Daoy (cell line): ENCODE measurements around the gene SCUBE1. TPM values are rescaled to one million over a fixed set of nuclear protein-coding genes. Genes with fewer than 3 reads are reported as not detected.

Source experiments
- DNase-seq: peaks from one replicate; pipeline ENCODE4 v3.0.0-alpha.2; 2015; ENCODE audit warnings: low read depth
- total RNA-seq: library from RNA; depleted of rRNA; stranded (reverse); fragments of >200 nt; shearing (Covaris generic); gene quantifications from 2 replicates; pipeline ENCODE4 v1.2.3, GENCODE V29; 2014

The SCUBE1 gene
- total RNA-seq, 1 experiment from 2014 or later: 1.4 TPM

GRCh38 chr22:43201486-43202219, 141.5 kb downstream of the SCUBE1 start:
- no peak for DNase-seq

DNA sequence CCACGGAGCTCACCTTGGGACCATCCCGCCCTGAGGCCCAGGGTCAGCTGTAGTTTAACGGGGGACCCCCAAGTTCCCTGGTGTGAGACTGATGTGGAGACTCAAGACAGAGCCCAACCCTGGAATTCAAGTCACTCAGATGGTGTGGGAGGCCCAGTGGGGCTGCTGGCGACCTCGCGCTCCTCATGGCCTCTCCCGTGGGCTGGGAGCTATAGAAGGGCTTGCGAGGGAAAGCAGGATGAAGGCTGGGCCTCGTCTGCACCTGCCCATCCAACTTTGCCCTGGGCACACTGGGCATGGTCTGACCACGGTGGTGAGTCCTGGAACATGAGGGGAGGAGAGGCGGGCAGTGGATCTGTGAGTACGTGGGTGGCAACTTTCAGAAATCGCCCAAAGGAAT, 142.6 kb downstream of the SCUBE1 start:
- no peak for DNase-seq

DNA sequence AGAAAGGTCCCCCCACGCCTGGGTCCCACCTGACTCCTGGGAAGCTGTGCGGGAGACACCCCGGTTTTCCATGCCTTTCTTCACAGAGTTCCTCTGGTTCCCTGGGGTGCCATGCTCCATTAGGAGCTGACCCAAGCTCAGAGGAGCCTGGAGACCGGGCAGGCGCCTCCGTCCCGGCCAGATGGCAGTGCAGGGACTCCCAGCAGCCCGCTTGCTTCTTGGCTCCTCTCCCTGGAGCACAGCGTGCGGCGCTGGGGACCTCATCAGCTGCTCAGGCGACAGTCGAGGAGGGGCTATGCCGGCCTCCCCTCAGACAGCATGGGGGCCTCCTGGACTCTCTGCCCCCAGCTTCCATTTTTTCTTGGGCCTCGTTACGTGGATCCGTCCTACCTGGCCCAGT, 143.1 kb downstream of the SCUBE1 start:
- DNase-seq: no peak

DNA sequence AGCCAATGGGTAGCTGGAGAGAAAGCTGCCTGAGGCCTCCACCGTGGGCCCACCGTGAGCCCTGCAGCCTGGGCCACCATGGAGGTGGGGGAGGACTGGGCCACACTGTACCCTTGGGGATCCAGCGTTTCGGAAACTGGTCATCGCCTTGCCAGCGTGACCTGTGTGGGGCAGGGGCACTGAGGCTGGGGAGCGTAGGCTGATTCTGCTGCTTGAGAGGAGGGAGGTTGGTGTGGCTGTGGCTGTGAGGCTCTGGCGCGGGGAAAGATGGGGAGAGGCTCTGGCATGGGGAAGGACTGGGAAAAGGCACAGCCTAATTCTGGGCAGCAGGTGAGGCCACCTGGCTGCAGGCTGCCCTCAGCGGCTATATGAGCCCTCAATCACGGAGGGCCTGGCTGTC, 143.6 kb downstream of the SCUBE1 start:
- no peak for DNase-seq

- no peak for DNase-seq
Measured at GRCh38 chr22:43198936-43199335, 144.2 kb downstream of the SCUBE1 start.

DNA sequence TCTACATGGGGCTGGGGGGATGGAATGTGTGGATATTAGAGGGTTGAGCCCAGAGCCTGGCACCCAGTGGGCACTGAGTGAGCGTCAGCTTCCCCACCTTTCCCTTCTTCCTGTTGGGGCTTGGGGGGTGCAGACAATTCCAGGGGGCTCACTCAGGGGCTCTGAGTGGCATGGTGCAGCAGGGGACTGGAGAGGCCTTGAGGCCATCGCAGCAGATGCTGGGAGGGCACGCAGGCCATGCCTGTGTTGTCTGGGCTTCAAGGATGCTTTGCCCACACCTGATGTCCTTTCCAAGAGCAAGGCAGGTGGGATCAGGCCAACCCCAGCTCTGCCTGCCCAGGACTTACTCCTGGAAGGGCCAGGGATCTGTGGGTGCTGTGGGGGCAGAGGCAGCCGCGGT, 145.0 kb downstream of the SCUBE1 start:
- no peak for DNase-seq

DNA sequence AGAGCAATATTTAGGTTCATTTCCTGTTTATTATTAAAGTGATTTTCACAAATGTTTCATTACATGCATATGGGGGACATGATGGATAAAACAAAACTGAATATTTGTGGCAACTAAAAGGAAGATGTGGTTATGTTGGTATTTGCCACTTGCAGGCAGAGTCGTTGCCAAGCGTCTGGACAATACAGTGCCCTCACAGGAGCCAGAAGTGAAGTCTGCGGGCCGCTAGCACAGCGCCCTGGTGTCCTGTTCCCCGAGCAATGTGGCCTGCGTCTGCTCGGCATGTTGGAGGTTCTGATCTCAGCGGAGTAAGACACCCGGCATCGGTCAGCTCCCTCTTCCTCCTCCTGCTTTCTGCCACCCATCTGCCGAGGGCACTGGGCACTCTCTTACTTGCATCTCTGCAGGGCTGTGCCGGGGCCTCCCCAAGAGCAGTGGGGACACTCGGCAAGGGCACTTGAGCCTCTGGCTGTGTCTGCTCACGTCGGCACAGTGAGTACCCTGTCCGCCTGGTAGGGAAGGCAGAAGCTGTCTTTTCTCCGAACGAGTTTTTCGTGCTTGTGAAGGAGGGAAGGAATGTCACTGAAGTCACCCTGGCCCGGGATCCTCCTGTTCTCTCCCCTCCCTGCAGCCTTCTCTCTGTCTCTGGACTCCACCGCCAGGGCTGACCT, 145.8 kb downstream of the SCUBE1 start:
- DNase-seq: peak; percentile 42

DNA sequence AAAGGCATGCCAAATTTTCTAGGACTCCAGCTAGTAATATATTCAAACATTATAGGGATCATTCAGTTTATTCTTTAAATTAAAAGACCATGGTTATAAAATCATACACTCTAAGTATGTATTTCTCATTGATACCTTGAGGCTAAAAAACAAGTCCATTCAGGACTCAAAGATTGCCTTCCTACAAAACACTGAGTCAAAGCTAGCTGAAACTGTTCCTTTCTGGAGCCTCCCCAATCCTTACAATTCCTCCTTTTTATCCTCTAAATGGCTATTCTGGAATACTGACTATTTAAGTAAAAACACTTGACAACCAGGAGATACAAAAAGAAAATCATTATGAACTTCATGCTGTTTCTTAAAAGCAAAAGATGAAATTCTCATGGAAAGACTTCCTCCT, 151.3 kb downstream of the SCUBE1 start:
- DNase-seq: no peak

GRCh38 chr22:43188829-43189545, 154.2 kb downstream of the SCUBE1 start:
- no peak for DNase-seq

GRCh38 chr22:43187171-43188099, 155.7 kb downstream of the SCUBE1 start:
- DNase-seq: peak; percentile 97

GRCh38 chr22:43186272-43187170, 156.7 kb downstream of the SCUBE1 start, which contains the start of gene TTLL12:
Gene TTLL12 (minus strand): TSS chr22:43187134. CDS start chr22:43187069, 65 bp downstream.
- DNase-seq: peak; percentile 77

GRCh38 chr22:43185860-43186261, 157.3 kb downstream of the SCUBE1 start:
- peak; percentile 39 for DNase-seq

- peak; percentile 64 for DNase-seq
Measured at GRCh38 chr22:43183496-43184277, 159.5 kb downstream of the SCUBE1 start.

GRCh38 chr22:43182726-43183125, 160.4 kb downstream of the SCUBE1 start:
- no peak for DNase-seq

DNA sequence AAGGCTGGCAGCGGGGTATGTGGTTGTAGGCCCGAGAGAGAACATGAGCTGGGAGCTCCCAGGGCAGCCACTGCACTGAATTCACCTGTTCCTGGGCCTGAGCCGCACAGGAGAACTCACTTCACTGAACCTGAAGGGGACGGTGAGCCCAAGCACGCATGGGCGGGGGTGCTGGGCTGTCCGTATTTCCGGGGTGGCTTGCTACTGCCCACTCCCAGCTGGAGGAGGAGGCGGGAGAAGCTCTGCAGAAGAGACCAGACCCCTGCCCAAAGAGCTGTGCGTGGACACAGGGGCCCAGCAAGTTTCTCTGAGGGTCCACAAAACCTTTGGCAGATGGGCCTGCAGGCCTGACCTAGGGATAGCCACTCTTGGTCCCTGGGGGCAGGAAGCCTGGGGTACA, 161.1 kb downstream of the SCUBE1 start:
- DNase-seq: no peak

GRCh38 chr22:43181321-43182076, 161.7 kb downstream of the SCUBE1 start:
- DNase-seq: no peak

- DNase-seq: no peak
Measured at GRCh38 chr22:43180670-43181069, 162.5 kb downstream of the SCUBE1 start.

- no peak for DNase-seq
Measured at GRCh38 chr22:43179911-43180195, 163.3 kb downstream of the SCUBE1 start.
